ENCODE data around the gene SLC36A4. TPM values are rescaled to one million over a fixed set of nuclear protein-coding genes. Genes with fewer than 3 reads are reported as not detected.

The SLC36A4 gene
- total RNA-seq, 1 experiment from 2014 or later, result 21.3 TPM

DNA sequence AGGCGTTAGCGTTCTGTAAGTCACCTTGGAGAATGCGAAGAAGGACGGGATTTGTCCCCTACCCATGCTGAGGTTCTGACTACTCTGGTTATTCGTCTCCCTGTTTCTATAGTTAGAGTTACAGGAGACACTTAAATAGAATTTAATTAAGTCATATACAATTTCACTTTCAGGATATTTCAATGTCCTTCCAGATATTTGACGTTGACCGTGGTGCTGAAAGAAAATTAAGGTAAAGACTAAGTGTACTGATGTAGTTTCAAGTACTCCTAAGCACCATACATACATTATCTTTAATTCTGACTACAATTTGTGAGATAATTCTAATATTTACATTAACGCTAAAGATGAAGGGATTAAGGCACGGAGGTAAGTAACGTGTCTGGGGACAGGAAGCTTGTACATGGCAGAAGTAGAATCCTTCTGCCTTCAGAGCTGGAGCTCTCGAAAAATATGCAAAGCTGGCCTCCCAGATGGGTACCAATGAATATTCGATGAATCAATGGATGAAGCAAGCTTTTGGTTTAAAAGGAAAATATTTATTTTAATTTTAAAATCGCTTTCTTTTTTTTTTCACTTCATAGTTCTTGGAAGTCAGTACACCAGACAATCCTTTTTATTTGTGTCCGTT lies 539 bp upstream of the SLC36A4 start:
- Histone ChIP-seq H3K9me3 (ENCODE audit: low read length) (no peaks in the 10 kb centered on the region), H3K9me2 (replicated peaks; ENCODE audit: low read length) (no peaks in the 10 kb centered on the region), H3F3A (ENCODE audit: low read length, unreplicated experiment) (no peaks in the 10 kb centered on the region), H3K36me3 (ENCODE audit: low read depth, low read length) (no peaks in the 10 kb centered on the region), H3K9ac (ENCODE audit: low read length) (peak overlapping the region; percentile 88), H3K27me3 (ENCODE audit: low read length) (no peaks in the 10 kb centered on the region), H3K4me1 (ENCODE audit: insufficient read depth, low read length) (0 out of 2 replicates have a peak, but pooled peaks cover 3% of the 10 kb centered on the region), H3K27ac (ENCODE audit: low read length) (no peak overlapping the region), H3K4me3 (ENCODE audit: low read length) (peak overlapping the region; percentile 75), H3K4me2 (ENCODE audit: low read length) (peak overlapping the region; percentile 98), H3K79me2 (ENCODE audit: low read length) (peaks cover 36% of the 10 kb centered on the region), H2AFZ (ENCODE audit: low read length) (peak overlapping the region; percentile 82), H4K20me1 (ENCODE audit: low read length) (no peaks in the 10 kb centered on the region)
- ChIA-PET CTCF (interaction anchor here (0.7 kb wide), 1 partner anchor 36 kb away, joined by 3 read pairs; no protein-coding TSS in a partner anchor), POLR2A (ENCODE audit: unreplicated experiment) (interaction anchor here (0.7 kb wide), 1 partner anchor 143 kb away, joined by 10 read pairs; no protein-coding TSS in a partner anchor)
- intact Hi-C loops (cut with micrococcal nuclease), result no loop called here
- TSS peak; percentile 81 for BruUV-seq (replicated peaks)
- peak; percentile 3; the same call in 1 of the 2 replicates for ATAC-seq
- TF ChIP-seq CTCF (conservative IDR thresholded peaks at IDR 0.05; ENCODE audit: low read depth, low read length), result no peak
- TF ChIP-seq EZH2phosphoT487 (IDR thresholded peaks at IDR 0.05; ENCODE audit: borderline replicate concordance, low read length), result no peak
- TF ChIP-seq EZH2 (IDR thresholded peaks at IDR 0.05; ENCODE audit: low read length, unreplicated experiment), result no peak
- DNase-seq, result peak; percentile 55

GRCh38 chr11:93196816-93197379 lies 893 bp downstream of the SLC36A4 start:
- Histone ChIP-seq H3K4me1 (ENCODE audit: insufficient read depth, low read length) (0 out of 2 replicates have a peak, but pooled peaks cover 3% of the 10 kb centered on the region), H3K9ac (ENCODE audit: low read length) (peak overlapping the region; percentile 88), H4K20me1 (ENCODE audit: low read length) (no peaks in the 10 kb centered on the region), H3K27me3 (ENCODE audit: low read length) (no peaks in the 10 kb centered on the region), H3K79me2 (ENCODE audit: low read length) (peaks cover 45% of the 10 kb centered on the region), H3K4me2 (ENCODE audit: low read length) (peak overlapping the region; percentile 98), H3K27ac (ENCODE audit: low read length) (peak overlapping the region; percentile 59), H3F3A (ENCODE audit: low read length, unreplicated experiment) (no peaks in the 10 kb centered on the region), H3K9me2 (replicated peaks; ENCODE audit: low read length) (no peaks in the 10 kb centered on the region), H3K36me3 (ENCODE audit: low read depth, low read length) (no peaks in the 10 kb centered on the region), H2AFZ (ENCODE audit: low read length) (peak overlapping the region; percentile 82), H3K4me3 (ENCODE audit: low read length) (peak overlapping the region; percentile 75), H3K9me3 (ENCODE audit: low read length) (no peaks in the 10 kb centered on the region)
- BruUV-seq (replicated peaks), result TSS peak; percentile 57
- no peak for TF ChIP-seq EZH2 (IDR thresholded peaks at IDR 0.05; ENCODE audit: low read length, unreplicated experiment)
- peak; percentile 65 for TF ChIP-seq CTCF (conservative IDR thresholded peaks at IDR 0.05; ENCODE audit: low read depth, low read length)
- POLR2A ChIA-PET (ENCODE audit: unreplicated experiment), result interaction anchor here (0.6 kb wide), 1 partner anchor 374 kb away, joined by 3 read pairs; no protein-coding TSS in a partner anchor
- CTCF ChIA-PET, result no interaction called here
- DNase-seq (peak; percentile 30), ATAC-seq (peak; percentile 5)
- intact Hi-C loops (cut with micrococcal nuclease), result no loop called here

All from PC-3 (cell line).